Stimulated activated CD4-positive, alpha-beta T cell treated with anti-CD3 and anti-CD28 coated beads, Interleukin-15, amount 100 ng/mL, for 24 hours (primary cell): ENCODE measurements around the gene HPS5.

Experiments used
- DNase-seq: peaks from one replicate; pipeline ENCODE4 v3.0.0-alpha.2; 2020

The HPS5 gene

DNA sequence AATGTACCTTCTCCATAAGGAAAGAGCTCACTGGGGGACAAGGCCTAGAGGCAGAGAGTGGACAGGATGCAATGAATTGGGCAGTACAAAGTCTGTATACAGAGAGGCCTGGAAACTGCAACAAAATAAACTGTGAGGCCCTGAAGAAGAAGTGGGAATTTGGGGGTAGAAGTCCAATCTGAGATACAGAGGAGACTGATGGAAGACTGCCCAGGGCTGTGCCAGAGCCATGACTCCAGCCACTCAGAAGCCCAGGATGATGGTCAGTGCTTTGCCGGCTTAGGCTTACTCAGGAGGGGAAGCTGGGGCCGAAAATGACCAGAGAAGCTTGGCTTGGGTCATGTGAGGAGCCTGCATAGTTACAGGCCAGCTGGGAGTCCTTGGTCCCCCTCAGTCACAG, 91.1 kb downstream of the HPS5 start:
- no peak for DNase-seq

DNA sequence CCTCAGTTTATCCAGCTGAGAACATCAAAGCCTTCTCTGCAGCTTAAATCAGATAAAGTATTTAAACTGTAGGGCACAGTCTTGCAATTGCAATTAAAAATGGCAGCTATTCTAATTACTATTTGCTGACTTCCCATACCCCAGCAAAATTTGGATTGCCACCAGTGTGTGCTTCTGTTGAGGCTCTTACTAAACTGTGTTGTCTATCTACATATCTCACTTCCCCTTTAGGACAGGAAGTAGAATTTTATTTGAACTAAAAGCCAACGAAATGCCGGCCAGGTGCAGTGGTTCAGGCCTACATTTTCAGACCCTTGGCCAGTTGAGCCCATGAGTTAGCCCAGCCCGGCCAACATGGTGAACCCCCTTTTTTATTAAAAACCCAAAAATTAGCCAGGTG, 92.4 kb downstream of the HPS5 start:
- DNase-seq = no peak
